Left renal pelvis (tissue), 4 donors: Measurements from ENCODE around the gene ZNF766. TPM values are rescaled to one million over a fixed set of nuclear protein-coding genes. Genes with fewer than 3 reads are reported as not detected.

ENCODE experiments used
- polyA plus RNA-seq, 4 donors: library from polyadenylated mRNA; unstranded; fragments of 120-200 nt; gene quantifications; one replicate each; pipeline ENCODE4 v1.2.1, GENCODE V29; 2013; ENCODE audit not compliant: insufficient read length in 4 of 4

ZNF766 gene
- polyA plus RNA-seq, 4 donors: 14.9 to 24.0 (median 22.1) TPM

Other genes starting within 250 kb of the ZNF766 start
- gene ZNF614, start 241.2 kb upstream of the ZNF766 start, polyA plus RNA-seq: 10 to 100 TPM; 15.5 to 19.4 (median 17.5) TPM
- 10 to 100 TPM; 20.4 to 23.9 (median 23.0) TPM for gene ZNF432, start 220.7 kb upstream of the ZNF766 start, polyA plus RNA-seq
- gene ZNF841, start 173.8 kb upstream of the ZNF766 start, polyA plus RNA-seq: 10 to 100 TPM; 15.7 to 20.7 (median 17.5) TPM
- 10 to 100 TPM; 17.7 to 23.2 (median 19.7) TPM for gene ZNF616, start 129.6 kb upstream of the ZNF766 start, polyA plus RNA-seq
- 10 to 100 TPM; 15.4 to 23.4 (median 16.7) TPM for gene ZNF836, start 98.0 kb upstream of the ZNF766 start, polyA plus RNA-seq
- gene PPP2R1A, start 79.5 kb upstream of the ZNF766 start, polyA plus RNA-seq: 100 to 1,000 TPM; 313 to 477 (median 439) TPM
- 10 to 100 TPM; 13.0 to 23.2 (median 14.9) TPM for gene ZNF480, start 27.6 kb downstream of the ZNF766 start, polyA plus RNA-seq
- gene ZNF610, start 66.7 kb downstream of the ZNF766 start, polyA plus RNA-seq: 10 to 100 TPM in 3 of 4 donors, 1 to 10 TPM in 1; 7.9 to 16.3 (median 12.2) TPM
- 10 to 100 TPM; 20.4 to 30.4 (median 25.6) TPM for gene ZNF880, start 100.3 kb downstream of the ZNF766 start, polyA plus RNA-seq
- gene ZNF528, start 128.3 kb downstream of the ZNF766 start, polyA plus RNA-seq: 10 to 100 TPM; 23.3 to 52.0 (median 38.0) TPM
- under 1 TPM; 0.44 to 0.66 (median 0.56) TPM for gene ZNF534, start 159.6 kb downstream of the ZNF766 start, polyA plus RNA-seq
- 1 to 10 TPM; 4.1 to 7.6 (median 5.5) TPM for gene ZNF578, start 184.0 kb downstream of the ZNF766 start, polyA plus RNA-seq